Fibroblast of lung (primary cell): ENCODE data around the gene SPEF1. TPM values are rescaled to one million over a fixed set of nuclear protein-coding genes. Genes with fewer than 3 reads are reported as not detected.

Source experiments
- DNase-seq, 2 donors: peaks; one replicate each; pipeline versions ENCODE4 v3.0.0 to v3.0.0-alpha.2; 2010; ENCODE audit warnings: low read depth in 2 of 2
- H2AFZ ChIP-seq: 2 replicates; pipeline ENCODE4 v1.5.1; 2012; ENCODE audit warnings: low read length, control low read depth, inconsistent platforms
- H3K27ac ChIP-seq: 2 replicates; pipeline ENCODE4 v1.5.1; 2011; ENCODE audit warnings: low read length, control low read depth; ENCODE audit not compliant: insufficient read depth
- H3K27me3 ChIP-seq: 2 replicates; pipeline ENCODE4 v1.5.1; 2011; ENCODE audit warnings: mild to moderate bottlenecking, low read length; ENCODE audit not compliant: control insufficient read depth, insufficient read depth
- H3K36me3 ChIP-seq: 2 replicates; pipeline ENCODE4 v1.5.1; 2011; ENCODE audit warnings: low read length; ENCODE audit not compliant: control insufficient read depth, insufficient read depth
- H3K4me1 ChIP-seq: 2 replicates; pipeline ENCODE4 v1.5.1; 2011; ENCODE audit warnings: low read length; ENCODE audit not compliant: control insufficient read depth, insufficient read depth; ENCODE audit errors: extremely low read depth
- H3K4me2 ChIP-seq: 2 replicates; pipeline ENCODE4 v1.5.1; 2011; ENCODE audit warnings: low read length, control low read depth; ENCODE audit not compliant: insufficient read depth; ENCODE audit errors: extremely low read depth
- H3K4me3 ChIP-seq, 4 experiments: fragments of 200-600 bp in 1 of 4; sonication (generic) in 1 of 4; replicated peaks in 1 of 4; 2 replicates each; pipeline ENCODE4 v1.5.1; 2011 to 2016; ENCODE audit warnings: low read length in 4 of 4, low read depth in 3 of 4, mild to moderate bottlenecking in 3 of 4, control low read depth in 2 of 4, inconsistent platforms in 1 of 4, mixed read lengths in 1 of 4; ENCODE audit not compliant: insufficient read depth in 1 of 4; ENCODE audit errors: control extremely low read depth in 1 of 4
- H3K79me2 ChIP-seq: 2 replicates; pipeline ENCODE4 v1.5.1; 2012; ENCODE audit warnings: mild to moderate bottlenecking, low read length, inconsistent platforms; ENCODE audit not compliant: control insufficient read depth, insufficient read depth
- H3K9ac ChIP-seq: 2 replicates; pipeline ENCODE4 v1.5.1; 2011; ENCODE audit warnings: mild to moderate bottlenecking, low read length, control low read depth; ENCODE audit not compliant: insufficient read depth
- H3K9me3 ChIP-seq: 2 replicates; pipeline ENCODE4 v1.5.1; 2012; ENCODE audit warnings: low read depth, low read length; ENCODE audit not compliant: control insufficient read depth, insufficient read depth
- H4K20me1 ChIP-seq: 2 replicates; pipeline ENCODE4 v1.5.1; 2011; ENCODE audit warnings: low read length; ENCODE audit not compliant: control insufficient read depth, insufficient read depth; ENCODE audit errors: extremely low read depth
- CTCF ChIP-seq, 2 donors: IDR thresholded peaks in 1 of 2; conservative IDR thresholded peaks in 1 of 2; 1 replicate in 1 of 2; 2 replicates in 1 of 2; pipeline ENCODE4 v1.5.1; 2011 to 2012; ENCODE audit warnings: low read length in 2 of 2, control low read depth in 1 of 2, inconsistent platforms in 1 of 2, low read depth in 1 of 2, mild to moderate bottlenecking in 1 of 2
- EZH2 ChIP-seq: IDR thresholded peaks from 2 replicates; pipeline ENCODE4 v1.5.1; 2012; ENCODE audit warnings: low read length, control low read depth, mild to moderate bottlenecking; ENCODE audit errors: missing control alignments
- polyA plus RNA-seq, 2 donors: library from polyadenylated mRNA; depleted of rRNA in 1 of 2; stranded (reverse) in 1 of 2; unstranded in 1 of 2; fragments of >200 nt; gene quantifications; 2 replicates each; pipeline ENCODE4 v1.2.1, GENCODE V29; 2011 to 2012; ENCODE audit warnings: missing spikeins in 1 of 2
- total RNA-seq: library from RNA; depleted of rRNA; stranded (reverse); fragments of >200 nt; gene quantifications from 2 replicates; pipeline ENCODE4 v1.2.1, GENCODE V29; 2014

SPEF1 gene
- total and polyA plus RNA-seq, 2 donors (not counting 1 experiment from before 2014, with no cell fraction given), result 0.07 to 0.17 TPM

- Histone ChIP-seq H3K4me3 (no peak overlapping the region), H3K9me3 (no peaks in the 10 kb centered on the region), H3K79me2 (no peaks in the 10 kb centered on the region), H3K27ac (no peak overlapping the region), H3K9ac (no peak overlapping the region), H4K20me1 (no peaks in the 10 kb centered on the region), H3K4me2 (no peak overlapping the region), H3K4me1 (no peaks in the 10 kb centered on the region), H2AFZ (no peak overlapping the region), H3K36me3 (no peaks in the 10 kb centered on the region), H3K27me3 (peaks cover 12% of the 10 kb centered on the region)
- DNase-seq, result no peak
- no peak for TF ChIP-seq EZH2
These were observed 45.5 kb downstream of the SPEF1 start for GRCh38 chr20:3735768-3736167.

- H3K4me1 ChIP-seq, result no peaks in the 10 kb centered on the region
- no peak overlapping the region for H2AFZ ChIP-seq
- no peak overlapping the region for H3K27ac ChIP-seq
- H3K36me3 ChIP-seq, result no peaks in the 10 kb centered on the region
- no peak overlapping the region for H3K4me3 ChIP-seq
- peaks cover 14% of the 10 kb centered on the region for H3K27me3 ChIP-seq
- H3K4me2 ChIP-seq, result no peak overlapping the region
- no peak for TF ChIP-seq EZH2
- TF ChIP-seq CTCF (conservative IDR thresholded peaks at IDR 0.05 in 1 of 2, IDR thresholded peaks at IDR 0.05 in 1 of 2; ENCODE audit: low read depth in 1 of 2, low read length in 2 of 2), result no peak
- H4K20me1 ChIP-seq, result no peaks in the 10 kb centered on the region
- no peaks in the 10 kb centered on the region for H3K79me2 ChIP-seq
- no peak overlapping the region for H3K9ac ChIP-seq
- H3K9me3 ChIP-seq, result no peaks in the 10 kb centered on the region
- no peak for DNase-seq
These were observed 47.0 kb downstream of the SPEF1 start for GRCh38 chr20:3734111-3734843.

- H3K4me1 ChIP-seq, result no peaks in the 10 kb centered on the region
- TF ChIP-seq EZH2, result no peak
- no peak for TF ChIP-seq CTCF (conservative IDR thresholded peaks at IDR 0.05 in 1 of 2, IDR thresholded peaks at IDR 0.05 in 1 of 2; ENCODE audit: low read depth in 1 of 2, low read length in 2 of 2)
- no peaks in the 10 kb centered on the region for H3K79me2 ChIP-seq
- H3K4me2 ChIP-seq, result no peak overlapping the region
- no peaks in the 10 kb centered on the region for H3K9me3 ChIP-seq
- H3K4me3 ChIP-seq, result no peak overlapping the region
- H4K20me1 ChIP-seq, result no peaks in the 10 kb centered on the region
- no peak overlapping the region for H3K27ac ChIP-seq
- no peaks in the 10 kb centered on the region for H3K36me3 ChIP-seq
- DNase-seq, result no peak
- H3K9ac ChIP-seq, result no peak overlapping the region
- H3K27me3 ChIP-seq, result peaks cover 18% of the 10 kb centered on the region
- no peak overlapping the region for H2AFZ ChIP-seq
These were observed 47.9 kb downstream of the SPEF1 start for GRCh38 chr20:3733119-3733995.
